OCI-M1 (cell line): ENCODE measurements around the gene TRNAU1AP.
A peak's percentile ranks its signal among the peaks of the same experiment; 100 is the strongest.
"Not testable (repeated sequence)": the region's sequence is repeated elsewhere in the genome, so short reads cannot be mapped to it uniquely, and the experiment has no call there.

Source experiments
- DNase-seq: peaks from one replicate; lab custom pipeline; 2025; lab: John Stamatoyannopoulos, UW

TRNAU1AP gene

GRCh38 chr1:28577052-28577678, 24.3 kb downstream of the TRNAU1AP start:
- DNase-seq, result no peak

- DNase-seq, result no peak
Observed at GRCh38 chr1:28577738-28578536, 25.1 kb downstream of the TRNAU1AP start.

GRCh38 chr1:28578696-28579218, 25.9 kb downstream of the TRNAU1AP start:
- DNase-seq, result no peak

GRCh38 chr1:28579401-28579800, 26.5 kb downstream of the TRNAU1AP start:
- DNase-seq, result no peak

DNA sequence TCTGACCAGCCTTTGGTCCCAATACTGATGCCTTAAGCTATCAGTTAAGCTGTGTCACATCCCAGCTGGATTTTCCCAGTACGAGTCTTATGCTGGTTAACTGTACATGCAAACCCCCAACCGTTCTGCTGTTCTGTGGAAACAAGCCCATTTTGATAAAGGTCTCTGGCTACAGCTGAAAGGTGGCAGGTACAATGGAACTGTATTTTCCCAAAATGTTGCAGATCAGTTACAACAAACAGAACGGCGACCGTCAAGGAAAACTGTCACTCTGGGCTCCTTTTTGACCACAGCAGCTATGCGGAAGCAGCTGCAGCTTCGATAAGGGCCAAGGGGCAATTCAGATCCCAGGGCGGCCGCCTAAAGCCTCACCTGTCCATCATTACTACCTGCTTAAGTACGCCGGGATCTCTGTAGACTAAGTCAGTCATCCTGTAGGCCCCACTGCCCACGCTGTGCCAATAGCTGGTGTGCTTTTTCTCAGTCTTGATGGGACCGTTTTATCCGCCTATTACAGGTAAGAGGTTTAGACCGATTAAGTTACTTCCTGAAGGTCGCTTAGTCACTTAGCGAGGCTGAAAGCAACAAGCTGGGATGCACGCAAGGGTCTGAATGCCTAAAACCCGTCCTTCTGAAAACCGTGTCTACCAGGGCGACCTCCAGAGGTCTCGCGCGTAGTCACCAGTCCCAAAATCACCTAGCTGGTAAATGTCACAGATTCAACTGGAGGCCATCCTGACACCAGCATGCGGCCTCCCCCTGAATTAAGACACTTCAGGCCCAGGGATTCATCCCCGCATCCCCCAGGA, 28.0 kb downstream of the TRNAU1AP start:
- peak; percentile 81 for DNase-seq

GRCh38 chr1:28581531-28582247, 28.8 kb downstream of the TRNAU1AP start:
- peak; percentile 97 for DNase-seq

- DNase-seq, result peak; percentile 75
Observed at GRCh38 chr1:28582248-28582615, 29.3 kb downstream of the TRNAU1AP start.

DNA sequence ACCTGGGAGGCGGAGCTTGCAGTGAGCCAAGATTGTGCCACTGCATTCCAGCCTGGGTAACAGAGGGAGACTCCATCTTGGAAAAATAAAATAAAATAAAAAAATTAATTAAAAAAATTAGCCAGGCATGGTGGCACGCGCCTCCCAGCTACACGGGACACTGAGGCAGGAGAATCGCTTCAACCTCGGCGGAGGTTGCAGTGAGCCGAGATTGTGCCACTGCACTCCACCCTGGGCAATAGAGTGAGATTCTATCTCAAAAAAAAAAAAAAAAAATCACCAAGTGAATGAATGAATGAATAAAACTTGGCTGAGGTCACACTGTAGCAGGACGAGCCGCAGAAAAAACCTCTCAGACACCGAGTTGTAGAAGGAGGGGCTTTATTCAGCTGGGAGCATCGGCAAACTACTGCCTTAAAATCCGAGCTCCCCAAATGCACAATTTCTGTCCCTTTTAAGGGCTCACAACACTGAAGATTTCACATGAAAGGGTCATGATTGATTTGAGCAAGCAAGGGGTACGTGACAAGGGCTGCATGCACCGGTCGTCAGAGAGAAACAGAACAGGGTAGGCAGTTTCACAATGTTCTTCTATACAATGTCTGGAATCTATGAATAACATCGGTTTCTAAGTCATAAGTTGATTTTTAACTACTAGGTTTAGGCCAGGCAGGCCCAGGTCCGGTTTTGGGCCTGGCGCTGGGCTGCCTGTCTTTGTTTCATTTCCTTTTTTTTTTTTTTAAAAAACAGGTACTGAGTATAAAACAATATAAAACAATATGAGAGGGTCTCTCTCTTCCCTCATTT, 33.9 kb downstream of the TRNAU1AP start:
- DNase-seq, result not testable (repeated sequence)

GRCh38 chr1:28591708-28592320, 38.9 kb downstream of the TRNAU1AP start, which contains the start of gene RAB42:
TSS of gene RAB42 (plus strand) at chr1:28592265. CDS start at chr1:28592512, 247 bp downstream.
- DNase-seq, result no peak

- no peak for DNase-seq
Observed at GRCh38 chr1:28592321-28593071, 39.6 kb downstream of the TRNAU1AP start.

DNA sequence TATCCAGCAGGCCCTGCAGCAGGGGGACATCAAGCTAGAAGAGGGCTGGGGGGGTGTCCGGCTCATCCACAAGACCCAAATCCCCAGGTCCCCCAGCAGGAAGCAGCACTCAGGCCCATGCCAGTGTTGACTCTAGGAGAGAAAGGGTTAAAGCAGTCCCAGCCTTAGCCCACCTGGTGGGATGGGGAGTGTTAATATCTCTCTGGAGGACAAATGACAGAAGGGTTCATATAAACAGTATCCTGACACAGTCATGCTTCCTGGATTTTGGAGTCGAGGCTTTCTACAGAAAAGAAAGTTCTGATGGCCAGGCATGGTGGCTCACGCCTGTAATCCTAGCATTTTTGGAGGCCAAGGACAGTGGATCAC, 41.1 kb downstream of the TRNAU1AP start:
- DNase-seq, result not testable (repeated sequence)

DNA sequence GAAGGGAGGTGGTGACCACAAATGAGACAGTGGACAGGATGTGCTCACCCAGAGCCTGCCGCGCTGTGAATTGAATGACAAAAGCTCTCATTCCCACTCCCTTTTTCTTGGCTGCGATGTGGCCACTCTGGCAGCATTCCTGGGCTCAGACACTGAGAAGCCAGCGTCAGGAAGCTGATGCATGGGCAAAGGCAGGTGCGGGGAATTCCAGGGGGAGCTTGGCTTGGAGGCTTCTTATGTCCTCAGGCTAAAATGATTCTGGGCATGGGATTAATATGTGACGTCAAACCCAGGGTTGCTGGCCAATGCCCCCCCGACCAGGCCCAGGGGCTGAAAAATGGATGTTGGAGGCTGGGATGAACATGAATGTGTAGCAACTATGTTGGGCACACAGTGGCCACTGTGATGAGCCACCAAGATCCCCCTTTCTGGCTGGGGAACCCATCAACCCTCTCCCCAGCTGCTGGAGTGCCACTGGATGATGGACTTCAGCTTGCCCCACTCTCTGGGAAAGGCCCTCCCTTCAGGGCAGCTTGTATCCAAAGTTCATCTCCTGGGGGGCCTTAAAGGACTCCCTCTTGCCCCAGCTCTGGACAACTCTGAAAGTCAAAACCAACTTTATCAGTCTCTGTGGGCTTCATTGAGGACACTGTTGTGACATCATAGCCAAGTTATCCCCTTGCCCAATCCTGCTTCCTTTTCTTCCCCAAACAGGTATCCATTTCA, 42.0 kb downstream of the TRNAU1AP start:
- DNase-seq, result not testable (repeated sequence)

- no peak for DNase-seq
Observed at GRCh38 chr1:28595412-28596191, 42.7 kb downstream of the TRNAU1AP start.

DNA sequence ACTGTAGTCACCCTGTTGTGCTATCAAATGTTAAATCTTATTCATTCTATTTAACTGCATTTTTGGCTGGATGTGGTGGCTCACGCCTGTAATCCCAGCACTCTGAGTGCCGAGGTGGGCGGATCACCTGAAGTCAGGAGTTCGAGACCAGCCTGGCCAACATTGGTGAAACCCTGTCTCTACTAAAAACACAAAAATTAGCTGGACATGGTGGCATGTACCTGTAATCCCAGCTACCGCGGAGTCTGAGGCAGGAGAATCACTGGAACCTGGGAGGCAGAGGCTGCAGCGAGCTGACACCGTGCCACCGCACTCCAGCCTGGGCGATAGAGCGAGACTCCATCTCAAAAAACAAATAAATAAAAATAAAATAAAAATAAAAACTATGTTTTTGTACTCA, 43.4 kb downstream of the TRNAU1AP start:
- DNase-seq, result not testable (repeated sequence)

- no peak for DNase-seq
Observed at GRCh38 chr1:28601696-28602095, 48.8 kb downstream of the TRNAU1AP start.

DNA sequence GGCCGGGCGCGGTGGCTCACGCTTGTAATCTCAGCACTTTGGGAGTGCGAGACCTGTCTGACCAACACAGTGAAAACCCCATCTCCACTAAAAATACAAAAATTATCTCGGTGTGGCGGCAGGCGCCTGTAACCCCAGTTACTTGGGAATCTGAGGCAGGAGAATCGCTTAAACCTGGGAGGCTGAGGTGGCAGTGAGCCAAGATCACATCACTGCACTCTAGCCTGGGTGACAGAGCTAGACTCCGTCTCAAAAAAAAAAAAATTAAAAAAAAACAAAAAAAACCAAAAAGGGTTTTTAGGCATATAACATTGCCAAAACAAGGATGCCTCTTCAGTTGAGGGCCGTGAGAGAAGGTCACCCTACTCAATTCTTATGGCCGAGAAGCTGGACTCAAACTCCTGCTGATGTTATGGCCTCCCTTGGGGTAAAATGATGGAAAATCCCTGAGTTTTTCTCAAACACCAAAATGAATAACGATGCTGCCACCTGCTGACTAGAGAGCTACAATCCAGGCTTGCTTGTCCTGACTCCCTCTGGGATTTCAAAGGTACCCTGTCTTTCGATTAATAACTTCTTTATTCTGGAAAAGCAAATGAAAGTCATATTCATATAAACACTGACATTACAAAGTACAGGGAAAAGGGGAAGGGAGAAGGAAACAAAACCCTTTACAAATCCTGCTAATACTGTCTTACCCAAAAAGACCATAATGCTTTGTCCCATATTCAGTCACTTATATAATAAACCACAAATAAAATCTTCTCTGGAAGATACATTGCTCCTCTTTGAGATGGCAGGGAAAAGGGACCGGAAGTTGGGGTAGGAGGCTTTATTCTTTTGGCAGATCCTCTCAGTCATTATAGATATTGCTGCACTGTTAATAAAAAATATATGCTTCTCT, 49.9 kb downstream of the TRNAU1AP start:
- DNase-seq, result peak; percentile 80

DNA sequence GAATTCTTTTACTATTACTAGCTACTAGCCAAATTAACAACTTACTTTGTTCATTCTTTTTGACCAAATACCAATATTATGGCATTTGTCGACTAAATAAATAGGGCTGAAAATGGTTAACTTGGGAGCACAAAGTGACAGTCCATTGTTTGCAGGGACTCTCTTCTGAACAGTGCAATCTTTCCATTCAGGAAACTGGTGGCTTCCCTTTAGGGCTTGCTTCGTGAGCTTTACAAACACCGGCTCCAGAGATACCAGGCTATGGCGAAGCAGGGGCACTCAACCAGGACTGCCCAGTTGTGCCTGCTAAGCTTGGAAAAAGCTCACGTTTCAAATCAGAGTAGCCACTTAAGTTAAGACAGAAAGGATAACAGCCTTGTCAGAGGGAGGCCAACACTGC, 51.5 kb downstream of the TRNAU1AP start:
- no peak for DNase-seq
